CD4-positive, CD25-positive, alpha-beta regulatory T cell (primary cell): ENCODE measurements around the gene COL6A3. TPM values are rescaled to one million over a fixed set of nuclear protein-coding genes. Genes with fewer than 3 reads are reported as not detected.

Experiments
- ATAC-seq, 2 donors: fragments of 150-1000 bp; cut with Tn5 transposase; one replicate each; pipeline ENCODE4 v1.10.0; 2021; ENCODE audit warnings: low read depth in 2 of 2, moderate number of reproducible peaks in 2 of 2, moderate library complexity in 1 of 2
- DNase-seq, 3 donors: peaks; one replicate each; pipeline versions ENCODE4 v3.0.0 to v3.0.0-alpha.2; 2012 to 2022; ENCODE audit warnings: mixed read lengths in 1 of 3
- H3K27ac ChIP-seq: one replicate; pipeline ENCODE4 v1.7.0; 2013; ENCODE audit warnings: mild to moderate bottlenecking, low read length; ENCODE audit not compliant: insufficient read depth, poor library complexity, severe bottlenecking
- H3K27me3 ChIP-seq: one replicate; pipeline ENCODE4 v1.7.0; 2013; ENCODE audit warnings: low read length; ENCODE audit not compliant: control insufficient read depth, insufficient read depth
- H3K36me3 ChIP-seq: one replicate; pipeline ENCODE4 v1.7.0; 2013; ENCODE audit warnings: mild to moderate bottlenecking, low read length, moderate library complexity; ENCODE audit not compliant: control insufficient read depth, insufficient read depth
- H3K4me1 ChIP-seq: 2 replicates; pipeline ENCODE4 v1.7.0; 2013; ENCODE audit warnings: mild to moderate bottlenecking, low read length; ENCODE audit not compliant: insufficient read depth, control insufficient read depth, poor library complexity, severe bottlenecking
- H3K4me3 ChIP-seq: one replicate; pipeline ENCODE4 v1.7.0; 2013; ENCODE audit warnings: low read depth, mild to moderate bottlenecking, low read length, moderate library complexity
- H3K9me3 ChIP-seq, 2 experiments: 1 replicate in 1 of 2; 2 replicates in 1 of 2; pipeline ENCODE4 v1.7.0; 2013; ENCODE audit warnings: low read length in 2 of 2, mild to moderate bottlenecking in 1 of 2, moderate library complexity in 1 of 2; ENCODE audit not compliant: control insufficient read depth in 2 of 2
- H3K27ac Mint-ChIP-seq, 3 donors: one replicate each; pipeline ENCODE4 v1.8.0; 2020 to 2022; ENCODE audit warnings: mild to moderate bottlenecking in 3 of 3, mixed read lengths in 3 of 3, moderate library complexity in 2 of 3
- H3K27me3 Mint-ChIP-seq: one replicate; pipeline ENCODE4 v1.8.0; 2022; ENCODE audit warnings: mild to moderate bottlenecking, mixed read lengths
- H3K36me3 Mint-ChIP-seq: one replicate; pipeline ENCODE4 v1.8.0; 2020; ENCODE audit warnings: mixed read lengths
- H3K4me1 Mint-ChIP-seq, 4 donors: one replicate each; pipeline ENCODE4 v1.8.0; 2020 to 2022; ENCODE audit warnings: mixed read lengths in 4 of 4, mild to moderate bottlenecking in 1 of 4
- H3K4me3 Mint-ChIP-seq, 4 donors: one replicate each; pipeline ENCODE4 v1.8.0; 2020 to 2022; ENCODE audit warnings: mild to moderate bottlenecking in 4 of 4, mixed read lengths in 4 of 4, moderate library complexity in 3 of 4
- H3K9me3 Mint-ChIP-seq, 7 donors: one replicate each; pipeline ENCODE4 v1.8.0; 2020 to 2022; ENCODE audit warnings: mixed read lengths in 7 of 7, mild to moderate bottlenecking in 3 of 7, moderate library complexity in 2 of 7
- polyA plus RNA-seq, 4 donors: library from polyadenylated mRNA; unstranded; fragments of 300-500 nt; fragmentation: Illumina TruSeq; gene quantifications; one replicate each; pipeline ENCODE4 v1.2.3, GENCODE V29; 2021
- total RNA-seq: library from RNA; stranded (reverse); gene quantifications from one replicate; pipeline ENCODE4 v1.2.3, GENCODE V29; 2022

The COL6A3 gene
- total and polyA plus RNA-seq, 5 donors from 2014 or later = 0.18 to 3.4 (median 0.82) TPM

GRCh38 chr2:237295889-237296480, 118.0 kb downstream of the COL6A3 start:
- no peak overlapping the region for H3K27ac ChIP-seq
- Mint-ChIP-seq H3K27ac (no peak overlapping the region), H3K36me3 (no peaks in the 10 kb centered on the region), H3K9me3 (peaks cover 0 to 14% (median 3%) of the 10 kb centered on the region in 7 donors), H3K4me1 (peaks cover 0 to 7% (median 3%) of the 10 kb centered on the region in 4 donors), H3K4me3 (no peak overlapping the region), H3K27me3 (peaks cover 54% of the 10 kb centered on the region)
- DNase-seq (no peak), ATAC-seq (no peak)
- no peaks in the 10 kb centered on the region for H3K36me3 ChIP-seq
- no peak overlapping the region for H3K4me3 ChIP-seq
- peaks cover 31% of the 10 kb centered on the region for H3K27me3 ChIP-seq
- peaks cover 4% of the 10 kb centered on the region for H3K4me1 ChIP-seq
- peaks cover 0 to 5% of the 10 kb centered on the region in 2 experiments for H3K9me3 ChIP-seq

GRCh38 chr2:237294460-237294859, 119.5 kb downstream of the COL6A3 start:
- H3K27ac ChIP-seq = no peak overlapping the region
- H3K4me3 ChIP-seq = no peak overlapping the region
- Mint-ChIP-seq H3K27ac (no peak overlapping the region), H3K9me3 (peaks cover 0 to 14% (median 3%) of the 10 kb centered on the region in 7 donors), H3K36me3 (no peaks in the 10 kb centered on the region), H3K27me3 (peaks cover 64% of the 10 kb centered on the region), H3K4me1 (peaks cover 0 to 8% (median 4%) of the 10 kb centered on the region in 4 donors), H3K4me3 (no peak overlapping the region)
- peaks cover 4% of the 10 kb centered on the region for H3K4me1 ChIP-seq
- peaks cover 0 to 5% of the 10 kb centered on the region in 2 experiments for H3K9me3 ChIP-seq
- peaks cover 34% of the 10 kb centered on the region for H3K27me3 ChIP-seq
- ATAC-seq (no peak), DNase-seq (no peak)
- H3K36me3 ChIP-seq = no peaks in the 10 kb centered on the region

GRCh38 chr2:237293978-237294377, 120.0 kb downstream of the COL6A3 start:
- Mint-ChIP-seq H3K27me3 (peaks cover 68% of the 10 kb centered on the region), H3K4me3 (no peak overlapping the region), H3K27ac (no peak overlapping the region), H3K4me1 (peaks cover 0 to 8% (median 4%) of the 10 kb centered on the region in 4 donors), H3K9me3 (peaks cover 0 to 14% (median 3%) of the 10 kb centered on the region in 7 donors), H3K36me3 (no peaks in the 10 kb centered on the region)
- ATAC-seq = no peak
- H3K27ac ChIP-seq = no peak overlapping the region
- H3K27me3 ChIP-seq = peaks cover 39% of the 10 kb centered on the region
- H3K36me3 ChIP-seq = no peaks in the 10 kb centered on the region
- DNase-seq = no peak
- H3K4me3 ChIP-seq = no peak overlapping the region
- H3K4me1 ChIP-seq = peaks cover 4% of the 10 kb centered on the region
- peaks cover 0 to 5% of the 10 kb centered on the region in 2 experiments for H3K9me3 ChIP-seq

GRCh38 chr2:237291138-237291792, 122.7 kb downstream of the COL6A3 start:
- Histone ChIP-seq H3K36me3 (no peaks in the 10 kb centered on the region), H3K4me1 (peaks cover 4% of the 10 kb centered on the region), H3K27me3 (peaks cover 29% of the 10 kb centered on the region), H3K9me3 (peaks cover 0 to 5% of the 10 kb centered on the region in 2 experiments), H3K27ac (no peak overlapping the region), H3K4me3 (no peak overlapping the region)
- H3K36me3 Mint-ChIP-seq = no peaks in the 10 kb centered on the region
- H3K9me3 Mint-ChIP-seq = peaks cover 0 to 15% (median 6%) of the 10 kb centered on the region in 7 donors
- peak overlapping the region in 1 of 4 donors; percentile 22 for H3K4me3 Mint-ChIP-seq
- H3K27me3 Mint-ChIP-seq = peaks cover 57% of the 10 kb centered on the region
- ATAC-seq (no peak), DNase-seq (no peak)
- H3K4me1 Mint-ChIP-seq = peaks cover 0 to 8% (median 4%) of the 10 kb centered on the region in 4 donors
- H3K27ac Mint-ChIP-seq = no peak overlapping the region

- Histone ChIP-seq H3K4me3 (no peak overlapping the region), H3K36me3 (no peaks in the 10 kb centered on the region), H3K4me1 (peaks cover 4% of the 10 kb centered on the region), H3K27ac (no peak overlapping the region), H3K9me3 (peaks cover 0 to 5% of the 10 kb centered on the region in 2 experiments), H3K27me3 (peaks cover 29% of the 10 kb centered on the region)
- Mint-ChIP-seq H3K27me3 (peaks cover 57% of the 10 kb centered on the region), H3K9me3 (peaks cover 0 to 14% (median 6%) of the 10 kb centered on the region in 7 donors), H3K4me3 (no peak overlapping the region), H3K27ac (no peak overlapping the region), H3K36me3 (no peaks in the 10 kb centered on the region), H3K4me1 (peaks cover 0 to 8% (median 4%) of the 10 kb centered on the region in 4 donors)
- DNase-seq = no peak
- ATAC-seq = no peak
These were observed 123.7 kb downstream of the COL6A3 start for GRCh38 chr2:237290261-237290660.

- Mint-ChIP-seq H3K4me1 (peaks cover 0 to 8% (median 4%) of the 10 kb centered on the region in 4 donors), H3K27ac (no peak overlapping the region), H3K27me3 (peaks cover 49% of the 10 kb centered on the region), H3K4me3 (no peak overlapping the region), H3K36me3 (no peaks in the 10 kb centered on the region), H3K9me3 (peaks cover 0 to 12% (median 3%) of the 10 kb centered on the region in 7 donors)
- H3K9me3 ChIP-seq = peaks cover 0 to 5% of the 10 kb centered on the region in 2 experiments
- peaks cover 4% of the 10 kb centered on the region for H3K4me1 ChIP-seq
- no peak overlapping the region for H3K27ac ChIP-seq
- ATAC-seq (no peak), DNase-seq (no peak)
- peaks cover 29% of the 10 kb centered on the region for H3K27me3 ChIP-seq
- H3K4me3 ChIP-seq = no peak overlapping the region
- no peaks in the 10 kb centered on the region for H3K36me3 ChIP-seq
These were observed 124.8 kb downstream of the COL6A3 start for GRCh38 chr2:237289139-237289538.

- H3K36me3 Mint-ChIP-seq = no peaks in the 10 kb centered on the region
- H3K27me3 Mint-ChIP-seq = peaks cover 43% of the 10 kb centered on the region
- Histone ChIP-seq H3K9me3 (peaks cover 0 to 4% of the 10 kb centered on the region in 2 experiments), H3K27ac (no peak overlapping the region), H3K4me1 (peaks cover 4% of the 10 kb centered on the region), H3K36me3 (no peaks in the 10 kb centered on the region), H3K4me3 (no peak overlapping the region), H3K27me3 (peaks cover 23% of the 10 kb centered on the region)
- ATAC-seq = no peak
- H3K9me3 Mint-ChIP-seq = peaks cover 0 to 8% (median under 1%) of the 10 kb centered on the region in 7 donors
- no peak overlapping the region for H3K27ac Mint-ChIP-seq
- no peak for DNase-seq
- H3K4me3 Mint-ChIP-seq = no peak overlapping the region
- peaks cover 0 to 8% (median 4%) of the 10 kb centered on the region in 4 donors for H3K4me1 Mint-ChIP-seq
These were observed 126.1 kb downstream of the COL6A3 start for GRCh38 chr2:237287872-237288271.
